Middle frontal gyrus (tissue), 1 donor: Measurements from ENCODE around the gene ELF3.
"Not testable (repeated sequence)": the region's sequence is repeated elsewhere in the genome, so short reads cannot be mapped to it uniquely, and the experiment has no call there.

Source experiments
- DNase-seq: peaks from one replicate; pipeline ENCODE4 v3.0.0-alpha.2; 2015; ENCODE audit warnings: low spot score; ENCODE audit errors: extremely low spot score

ELF3 gene

DNA sequence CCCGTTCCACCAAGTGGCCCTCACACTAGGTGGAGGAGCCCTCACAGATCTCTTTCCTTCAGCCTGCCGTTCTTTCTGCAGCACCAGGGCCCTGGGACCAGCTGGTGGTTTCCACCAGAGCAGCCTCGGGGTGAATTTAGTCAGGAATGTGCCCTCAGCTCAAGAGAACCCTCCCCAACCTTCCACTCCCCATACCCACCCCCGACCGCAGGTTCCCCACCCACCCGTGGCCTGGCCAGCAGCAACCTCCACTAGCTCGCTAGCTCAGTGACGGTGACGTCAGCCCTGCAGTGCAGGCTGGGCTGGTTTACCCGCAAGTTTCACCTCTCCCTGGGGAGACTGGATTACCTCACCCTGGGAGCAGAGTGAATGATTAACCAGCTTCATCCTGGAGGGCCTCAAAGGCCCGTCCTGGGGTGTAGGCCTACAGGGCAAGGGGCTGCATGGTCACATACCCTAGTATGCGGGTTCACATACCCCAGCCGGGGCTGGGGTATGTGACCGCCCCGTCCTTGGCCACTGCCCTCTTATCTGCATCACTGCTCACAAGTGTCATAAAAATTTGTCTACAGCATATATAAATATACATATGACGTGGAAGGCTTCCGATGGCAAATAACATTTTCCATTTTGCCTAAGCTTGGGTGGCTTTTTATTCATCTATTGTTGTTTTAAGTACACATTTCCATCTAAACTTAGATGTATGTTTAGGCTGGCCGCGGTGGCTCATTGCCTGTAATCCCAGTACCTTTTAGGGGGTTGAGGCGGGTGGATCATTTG lies 24.5 kb downstream of the ELF3 start:
- no peak for DNase-seq

DNA sequence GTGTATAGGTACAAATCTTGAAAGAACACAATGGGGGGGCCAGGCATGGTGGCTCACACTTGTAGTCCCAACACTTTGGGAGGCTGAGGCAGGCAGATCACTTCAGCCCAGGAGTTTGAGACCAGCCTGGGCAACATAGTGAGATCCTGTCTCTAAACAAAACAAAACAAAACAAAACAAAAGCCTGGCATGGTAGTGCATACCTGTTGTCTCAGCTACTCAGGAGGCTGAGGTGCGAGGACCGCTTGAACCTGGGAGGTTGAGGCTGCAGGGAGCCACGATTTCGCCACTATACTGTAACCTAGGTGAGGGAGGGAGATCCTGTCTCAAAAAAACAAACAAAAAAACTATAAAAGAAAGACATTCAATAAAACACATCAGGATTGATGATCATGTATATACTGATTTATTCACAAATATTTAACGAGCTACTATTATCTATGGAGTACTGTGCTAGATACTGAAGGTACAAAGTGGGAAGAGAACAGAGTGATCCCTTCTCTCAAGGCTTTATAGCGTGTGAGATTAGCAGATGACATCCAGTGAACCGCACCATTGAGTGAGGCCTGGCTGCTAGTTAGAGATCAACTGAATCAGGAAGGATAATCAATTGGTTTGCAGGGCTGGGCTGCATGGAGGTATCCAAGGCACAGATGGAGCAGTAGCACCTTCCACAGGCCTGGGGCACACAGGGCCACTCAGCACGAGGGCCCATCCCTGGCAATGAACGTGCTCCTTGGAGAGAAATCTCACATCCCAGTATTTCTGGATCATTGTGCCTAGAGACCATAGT lies 26.4 kb downstream of the ELF3 start:
- DNase-seq = no peak

DNA sequence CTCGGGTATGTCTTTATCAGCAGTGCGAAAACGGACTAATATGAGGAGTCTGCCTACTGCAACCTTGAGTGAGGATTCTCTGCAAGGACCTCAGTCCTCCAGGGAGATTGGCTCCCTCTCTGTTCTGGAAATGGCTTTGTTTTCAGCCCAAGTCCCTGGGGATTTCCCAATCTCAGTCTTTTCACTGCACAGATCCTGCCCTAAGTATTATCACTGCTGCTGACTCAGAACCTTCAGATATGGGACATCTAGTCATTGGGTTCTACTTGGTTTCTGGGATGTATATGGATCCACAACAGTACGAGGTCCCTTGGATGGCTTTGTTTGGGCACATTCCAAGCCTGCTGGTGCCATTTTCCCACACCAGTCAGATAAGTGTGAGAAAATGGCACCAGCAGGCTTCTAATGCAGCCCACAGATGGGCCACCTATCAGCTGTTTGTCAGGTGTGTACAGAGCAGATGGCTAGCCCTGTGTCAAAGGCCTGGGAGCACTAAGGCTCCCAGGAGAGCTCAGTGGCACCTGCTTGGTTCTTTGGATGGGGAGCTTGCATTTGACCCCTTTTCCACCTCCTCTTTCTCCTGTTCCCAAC lies 27.4 kb downstream of the ELF3 start:
- no peak for DNase-seq

DNA sequence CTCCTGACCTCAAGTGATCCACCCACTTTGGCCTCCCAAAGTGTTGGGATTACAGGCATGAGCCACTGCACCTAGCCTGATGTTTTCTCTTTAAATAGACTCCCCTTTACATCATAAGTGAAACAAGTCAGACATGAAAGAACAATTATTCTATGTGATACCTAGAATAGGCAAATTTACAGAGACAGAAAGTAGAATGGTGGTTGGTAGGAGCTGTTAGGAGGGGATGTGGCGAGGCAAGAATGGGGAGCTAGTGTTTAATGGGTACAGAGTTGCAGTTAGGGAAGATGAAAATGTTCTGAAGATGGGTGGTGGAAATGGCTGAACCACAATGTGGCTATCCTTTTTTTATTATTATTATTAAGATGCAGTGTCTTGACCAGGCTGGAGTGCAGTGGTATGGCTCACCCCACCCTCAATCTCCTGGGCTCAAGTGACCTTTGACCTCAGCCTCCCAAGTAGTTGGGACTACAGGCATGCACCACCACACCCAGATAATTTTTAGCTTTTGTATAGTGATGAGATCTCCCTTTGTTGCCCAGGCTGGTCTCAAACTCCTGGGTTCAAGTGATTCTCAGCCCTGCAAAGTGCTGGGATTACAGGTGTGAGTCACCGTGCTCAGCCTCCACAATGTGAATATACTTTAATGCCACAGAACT lies 28.4 kb downstream of the ELF3 start:
- no peak for DNase-seq

DNA sequence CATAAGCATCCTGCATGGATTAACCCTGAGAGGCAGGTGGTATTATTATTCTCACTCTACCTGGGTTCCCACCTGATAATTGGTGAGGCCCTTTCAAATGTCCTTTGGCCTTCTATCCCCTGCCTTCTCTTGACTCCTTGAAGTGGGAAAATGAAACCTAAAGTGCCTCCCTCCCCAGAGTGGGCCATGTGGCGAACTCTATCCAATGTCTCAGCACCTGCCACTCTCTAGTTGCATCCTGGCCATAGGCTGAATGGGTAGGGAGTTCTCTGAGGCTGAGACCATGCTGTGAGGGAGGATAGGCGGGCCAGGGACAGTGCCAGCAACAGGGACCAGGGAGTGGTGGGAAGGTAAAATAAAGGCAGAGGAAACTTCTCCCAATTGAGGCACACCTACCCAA lies 35.3 kb downstream of the ELF3 start:
- no peak for DNase-seq

DNA sequence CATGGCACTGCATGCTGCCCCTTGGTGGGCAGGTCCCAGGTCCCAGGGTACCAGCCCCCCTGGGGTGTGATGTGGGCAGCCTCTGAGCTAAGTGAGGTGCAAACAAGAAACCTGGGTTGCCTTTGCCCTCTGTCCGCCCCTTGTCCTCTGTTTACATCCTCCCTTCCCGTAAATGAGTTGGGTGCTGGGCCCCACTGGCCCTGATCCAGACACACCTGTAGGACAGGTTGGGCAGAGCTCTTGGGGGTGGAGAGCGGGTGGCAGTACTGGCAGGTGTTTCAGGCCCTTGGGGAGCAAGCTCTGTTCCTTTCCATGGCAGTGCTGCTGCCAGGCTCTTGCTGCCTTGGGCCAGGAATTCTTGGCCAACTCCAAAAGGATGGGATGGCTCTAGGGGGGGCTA lies 35.8 kb downstream of the ELF3 start:
- DNase-seq = no peak

DNA sequence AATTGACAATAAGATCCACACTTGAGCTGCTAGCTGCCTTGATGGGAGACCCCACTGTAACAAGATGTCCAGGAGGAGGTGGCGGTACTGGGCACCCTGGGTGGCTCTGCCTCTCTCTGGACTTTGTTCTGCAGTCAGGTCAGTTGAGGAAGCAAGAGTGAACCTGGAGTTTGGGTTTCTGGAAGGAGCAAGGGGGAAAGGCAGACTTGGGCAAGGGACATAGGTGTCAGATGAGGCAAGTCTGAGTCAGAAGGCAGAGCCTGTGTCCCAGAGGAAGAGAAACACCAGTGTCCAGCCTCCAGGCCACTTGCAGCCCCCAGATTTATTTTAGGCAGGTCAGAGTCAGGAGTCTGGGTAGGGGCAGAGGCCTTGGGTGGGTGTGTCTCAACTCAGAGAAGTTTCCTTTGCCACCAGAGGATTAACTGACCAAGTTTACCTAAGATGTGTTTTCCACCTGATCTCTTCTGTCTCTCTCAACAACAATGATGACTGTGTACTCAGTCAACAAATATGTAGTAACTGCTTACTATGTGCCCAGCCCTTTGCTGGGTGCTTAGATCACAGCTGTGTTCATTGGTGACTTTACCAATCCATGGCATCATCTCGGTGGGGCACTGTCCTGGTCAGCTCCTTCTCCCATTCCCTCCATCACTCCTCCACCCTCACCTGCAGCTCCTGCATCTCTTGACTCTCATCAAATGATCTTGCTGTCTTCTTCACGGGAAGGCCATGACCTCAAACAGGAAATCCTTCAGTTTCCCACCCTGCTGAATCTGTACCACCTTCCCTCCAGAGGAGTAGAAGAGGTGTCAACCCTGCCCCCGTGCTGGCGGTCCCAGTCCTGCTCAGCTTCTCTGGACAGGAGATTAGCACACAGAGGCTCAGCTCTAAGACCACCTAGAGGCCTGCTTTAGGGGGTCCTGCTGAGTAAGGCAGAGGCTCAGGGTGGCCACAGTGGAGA lies 36.6 kb downstream of the ELF3 start:
- no peak for DNase-seq

DNA sequence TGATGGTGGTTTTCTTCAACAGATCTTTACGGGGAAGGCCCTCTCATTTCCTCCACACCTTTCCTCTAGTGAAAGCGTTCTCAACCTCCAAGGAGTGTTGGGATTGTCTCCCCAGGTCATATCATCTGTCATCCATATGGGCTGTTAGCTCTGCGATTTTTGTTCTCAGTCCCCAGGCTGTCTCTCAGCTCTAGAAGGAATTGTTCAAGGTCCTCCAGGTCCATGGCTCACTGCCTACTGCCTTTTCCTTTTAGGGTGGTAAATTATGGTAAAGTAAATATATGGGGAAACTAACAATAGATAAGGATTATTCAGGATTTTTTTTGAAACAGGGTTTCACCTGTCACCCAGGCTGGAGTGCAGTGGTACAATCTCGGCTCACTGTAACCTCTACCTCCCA lies 37.6 kb downstream of the ELF3 start:
- DNase-seq = no peak

DNA sequence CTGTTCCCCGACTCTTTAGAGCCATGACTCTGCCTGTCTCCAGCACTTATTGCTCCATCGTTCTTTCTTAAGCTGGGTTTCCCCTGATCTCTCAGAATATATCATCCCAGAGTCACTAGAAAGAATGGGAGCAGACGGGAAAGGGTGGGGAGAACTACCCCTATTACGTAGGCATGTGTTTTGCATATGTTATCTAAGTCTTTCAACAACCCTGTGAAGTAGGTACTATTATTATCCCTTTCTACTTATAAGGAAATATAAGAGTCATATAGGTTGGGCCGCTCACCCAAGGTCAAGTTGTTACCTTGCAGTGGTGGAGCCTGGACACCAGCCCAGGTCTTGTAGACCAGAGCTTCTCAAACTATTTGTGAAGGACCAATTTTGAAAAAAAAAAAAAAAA lies 38.7 kb downstream of the ELF3 start:
- no peak for DNase-seq

DNA sequence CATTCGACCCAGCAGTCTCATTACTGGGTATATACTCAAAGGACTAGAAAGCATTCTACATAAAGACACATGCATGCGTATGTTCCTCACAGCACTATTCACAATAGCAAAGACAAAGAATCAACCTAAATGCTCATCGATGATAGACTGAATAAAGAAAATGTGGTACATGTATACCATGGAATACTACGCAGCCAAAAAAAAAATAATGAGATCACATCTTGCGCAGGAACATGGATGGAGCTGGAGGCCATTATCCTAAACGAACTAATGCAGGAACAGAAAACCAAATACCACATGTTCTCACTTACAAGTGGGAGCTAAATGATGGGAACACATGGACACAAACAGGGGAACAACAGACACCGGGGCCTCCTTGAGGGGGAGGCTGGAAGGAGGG lies 43.7 kb downstream of the ELF3 start:
- DNase-seq = no peak

DNA sequence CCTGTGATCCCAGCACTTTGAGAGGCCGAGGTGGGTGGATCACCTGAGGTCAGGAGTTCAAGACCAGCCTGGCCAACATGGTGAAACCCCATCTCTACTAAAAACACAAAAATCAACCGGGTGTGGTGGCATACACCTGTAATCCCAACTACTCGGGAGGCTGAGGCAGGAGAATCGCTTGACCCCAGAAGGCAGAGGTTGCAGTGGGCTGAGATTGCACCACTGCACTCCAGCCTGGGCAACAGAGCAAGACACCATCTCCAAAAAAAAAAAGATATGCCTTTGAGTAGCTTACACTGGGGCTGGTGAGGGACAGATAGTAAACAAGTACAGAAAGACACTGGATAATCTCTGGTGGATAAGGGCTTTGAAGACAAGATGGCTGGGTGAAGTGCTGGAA lies 44.3 kb downstream of the ELF3 start:
- DNase-seq = not testable (repeated sequence)

DNA sequence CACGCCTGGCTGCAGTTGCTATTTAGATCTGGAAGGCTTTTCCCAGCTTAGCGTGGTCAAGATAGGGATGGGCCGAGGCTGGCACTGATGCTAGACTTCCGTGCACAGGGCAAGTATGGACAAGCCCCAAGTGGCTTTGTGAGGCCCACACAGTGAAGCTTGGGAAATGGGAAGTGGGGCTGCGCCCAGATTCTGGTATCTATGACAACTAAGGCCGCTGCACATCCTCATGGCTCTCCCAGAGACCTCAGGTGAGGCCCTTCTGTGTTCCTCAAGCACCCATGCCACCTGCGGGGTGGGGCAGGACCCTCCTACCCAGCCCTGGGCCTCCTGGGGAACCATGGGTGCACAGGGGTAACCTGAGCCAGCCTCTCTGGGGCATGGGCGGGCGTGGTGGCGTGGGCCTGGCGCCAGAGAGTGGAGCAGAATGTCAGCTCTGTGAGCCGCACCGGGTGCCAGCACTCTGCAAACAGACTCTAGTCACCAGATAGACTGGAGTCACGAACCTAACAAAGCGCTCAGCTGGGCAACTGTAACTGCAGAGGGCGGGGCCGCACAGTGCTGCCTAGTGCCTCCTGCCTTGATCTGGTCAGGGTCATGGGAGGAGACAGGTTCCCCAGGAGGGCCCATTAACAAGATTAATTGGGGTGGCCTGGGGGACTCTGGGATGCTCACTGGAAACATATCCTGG lies 46.4 kb downstream of the ELF3 start:
- DNase-seq = no peak

DNA sequence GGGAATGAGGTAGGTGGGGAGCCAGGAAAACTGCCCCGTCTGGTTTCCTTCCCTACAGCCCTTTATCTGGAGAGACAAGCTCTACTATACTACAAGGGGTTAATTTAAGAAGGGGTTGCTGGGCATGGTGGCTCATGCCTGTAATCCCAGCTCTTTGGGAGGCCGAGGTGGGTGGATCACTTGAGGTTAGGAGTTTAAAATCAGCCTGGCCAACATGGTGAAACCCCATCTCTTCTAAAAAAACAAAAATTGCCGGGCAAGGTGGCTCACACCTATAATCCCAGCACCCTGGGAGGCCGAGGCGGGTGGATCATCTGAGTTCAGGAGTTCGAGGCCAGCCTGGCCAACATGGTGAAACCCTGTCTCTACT lies 46.9 kb downstream of the ELF3 start:
- not testable (repeated sequence) for DNase-seq

DNA sequence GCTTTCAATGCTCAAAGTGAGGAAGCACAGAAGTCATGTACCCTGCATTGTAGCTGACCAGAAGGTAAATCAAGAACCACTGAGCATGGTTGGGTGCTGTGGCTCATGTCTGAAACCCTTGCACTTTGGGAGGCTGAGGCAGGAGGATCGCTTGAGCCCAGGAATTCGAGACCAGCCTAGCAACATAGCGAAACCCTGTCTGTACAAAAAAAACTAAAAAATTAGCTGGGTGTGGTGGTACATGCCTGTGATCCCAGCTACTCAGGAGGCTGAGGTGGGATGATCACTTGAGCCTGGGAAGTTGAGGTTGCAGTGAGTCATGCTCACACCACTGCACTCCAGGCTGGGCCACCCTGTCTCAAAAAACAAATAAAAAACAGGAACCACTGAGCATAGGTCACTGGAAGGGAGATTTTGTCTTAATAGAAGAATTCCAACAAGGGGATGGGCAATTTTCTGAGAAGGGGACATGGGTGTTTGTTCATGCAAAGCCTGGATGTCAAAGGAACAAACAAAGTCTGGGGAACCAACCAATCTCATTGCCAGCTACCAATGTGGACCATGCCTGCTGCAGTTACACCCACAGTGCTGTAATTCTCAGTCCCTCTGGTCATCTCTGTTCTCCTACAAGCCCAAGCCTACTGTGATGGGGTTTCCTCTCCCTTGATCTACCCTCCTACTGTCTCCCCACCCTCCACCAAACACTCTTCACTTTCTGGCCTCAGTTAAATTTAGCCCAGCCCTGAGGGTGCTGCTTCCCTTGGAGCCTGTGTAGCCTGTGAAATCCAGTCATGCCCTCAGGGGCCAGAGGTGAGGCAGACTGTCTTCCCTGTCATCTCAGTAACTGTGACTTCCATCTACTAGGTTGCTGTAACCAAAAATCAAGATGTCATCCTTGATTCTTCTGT lies 47.9 kb downstream of the ELF3 start:
- DNase-seq = no peak

DNA sequence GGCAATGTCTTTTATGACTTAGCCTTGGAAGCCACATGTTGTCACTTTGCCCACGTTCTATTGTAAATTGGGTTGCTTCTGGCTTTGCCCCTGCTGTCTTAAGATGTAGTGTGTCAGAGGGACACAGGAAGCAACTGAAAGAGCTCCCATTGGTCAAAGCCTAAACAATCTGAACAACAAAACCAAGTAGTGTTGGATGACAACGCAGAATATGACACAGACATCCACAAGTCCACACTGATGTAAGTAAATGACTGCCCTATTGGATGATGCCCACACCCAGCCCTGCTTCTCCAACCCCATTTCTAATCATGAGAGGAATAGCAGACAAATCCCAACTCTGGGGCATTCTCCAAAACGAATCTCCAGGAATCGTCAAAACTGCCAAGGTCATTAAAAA lies 50.7 kb downstream of the ELF3 start:
- DNase-seq = no peak

DNA sequence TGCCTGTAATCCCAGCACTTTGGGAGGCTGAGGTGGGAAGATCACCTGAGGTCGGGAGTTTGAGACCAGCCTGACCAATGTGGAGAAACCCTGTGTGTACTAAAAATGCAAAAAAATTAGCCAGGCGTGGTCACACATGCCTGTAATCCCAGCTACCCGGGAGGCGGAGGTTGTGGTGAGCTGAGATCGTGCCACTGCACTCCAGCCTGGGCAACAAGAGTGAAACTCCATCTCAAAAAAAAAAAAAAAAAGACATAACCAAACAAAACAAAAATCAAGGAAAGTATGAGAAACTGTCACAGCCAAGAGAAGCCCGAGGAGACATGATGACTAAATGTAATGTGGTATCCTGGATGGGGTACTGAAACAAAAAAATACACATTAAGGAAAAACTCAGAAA lies 51.4 kb downstream of the ELF3 start:
- DNase-seq = not testable (repeated sequence)

DNA sequence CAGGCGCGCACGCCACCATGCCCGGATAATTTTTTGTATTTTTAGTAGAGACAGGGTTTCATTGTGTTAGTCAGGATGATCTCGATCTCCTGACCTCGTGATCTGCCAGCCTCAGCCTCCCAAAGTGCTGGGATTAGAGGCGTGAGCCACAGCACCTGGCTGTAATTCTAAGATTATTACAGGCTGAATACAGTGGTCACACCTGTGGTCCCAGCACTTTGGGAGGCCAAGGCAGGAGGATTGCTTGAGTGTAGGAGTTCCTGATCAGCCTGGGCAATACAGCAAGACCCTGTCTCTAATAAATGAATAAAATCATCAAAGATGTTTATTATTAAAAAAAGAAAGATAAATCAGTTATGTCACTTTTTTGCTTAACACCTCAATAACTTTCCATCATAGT lies 52.2 kb downstream of the ELF3 start:
- DNase-seq = not testable (repeated sequence)

DNA sequence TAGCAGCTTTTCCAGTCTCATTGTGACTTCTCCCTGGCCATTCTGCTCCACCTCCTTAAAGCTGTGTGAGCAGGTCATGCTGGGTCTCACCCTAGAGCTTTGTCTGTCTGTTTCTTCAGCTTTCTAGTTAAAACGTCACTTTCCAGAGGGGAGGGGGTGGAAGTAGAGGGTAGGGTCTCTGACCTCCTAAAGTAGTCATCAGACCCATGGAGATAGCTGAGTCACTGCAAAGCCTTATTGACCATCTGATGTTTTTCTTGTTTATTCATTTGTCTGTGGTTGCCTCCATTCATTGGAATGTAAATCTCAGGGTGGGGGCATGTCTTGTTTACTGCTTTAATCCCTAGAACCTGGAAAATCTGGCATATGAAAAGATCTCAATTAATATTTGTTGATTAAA lies 52.7 kb downstream of the ELF3 start:
- no peak for DNase-seq

DNA sequence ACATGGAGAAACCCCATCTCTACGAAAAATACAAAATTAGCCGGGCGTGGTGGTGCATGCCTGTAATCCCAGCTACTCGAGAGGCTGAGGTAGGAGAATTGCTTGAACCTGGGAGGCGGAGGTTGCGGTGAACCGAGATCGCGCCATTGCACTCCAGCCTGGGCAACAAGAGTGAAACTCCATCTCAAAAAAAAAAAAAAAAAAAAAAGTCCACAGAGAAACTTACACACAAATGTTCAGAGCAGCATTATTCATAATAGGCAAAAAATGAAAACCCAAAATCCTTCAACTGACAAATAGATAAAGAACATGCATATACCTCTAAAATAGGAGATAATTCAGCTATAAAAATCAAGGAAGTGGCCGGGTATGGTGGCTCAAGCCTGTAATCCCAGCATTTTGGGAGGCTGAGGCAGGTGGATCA lies 54.5 kb downstream of the ELF3 start:
- DNase-seq = not testable (repeated sequence)
